HTERT RPE-1 (cell line): ENCODE results near the gene CPN2.

ENCODE experiments used
- in situ Hi-C: fragments of 300-500 bp; cut with MboI; formaldehyde crosslinking; loops from 4 replicates; pipeline ENCODE4 v1.14.3; 2020; ENCODE audit warnings: low sequenced_read_pairs

The CPN2 gene, protein sequence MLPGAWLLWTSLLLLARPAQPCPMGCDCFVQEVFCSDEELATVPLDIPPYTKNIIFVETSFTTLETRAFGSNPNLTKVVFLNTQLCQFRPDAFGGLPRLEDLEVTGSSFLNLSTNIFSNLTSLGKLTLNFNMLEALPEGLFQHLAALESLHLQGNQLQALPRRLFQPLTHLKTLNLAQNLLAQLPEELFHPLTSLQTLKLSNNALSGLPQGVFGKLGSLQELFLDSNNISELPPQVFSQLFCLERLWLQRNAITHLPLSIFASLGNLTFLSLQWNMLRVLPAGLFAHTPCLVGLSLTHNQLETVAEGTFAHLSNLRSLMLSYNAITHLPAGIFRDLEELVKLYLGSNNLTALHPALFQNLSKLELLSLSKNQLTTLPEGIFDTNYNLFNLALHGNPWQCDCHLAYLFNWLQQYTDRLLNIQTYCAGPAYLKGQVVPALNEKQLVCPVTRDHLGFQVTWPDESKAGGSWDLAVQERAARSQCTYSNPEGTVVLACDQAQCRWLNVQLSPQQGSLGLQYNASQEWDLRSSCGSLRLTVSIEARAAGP

DNA sequence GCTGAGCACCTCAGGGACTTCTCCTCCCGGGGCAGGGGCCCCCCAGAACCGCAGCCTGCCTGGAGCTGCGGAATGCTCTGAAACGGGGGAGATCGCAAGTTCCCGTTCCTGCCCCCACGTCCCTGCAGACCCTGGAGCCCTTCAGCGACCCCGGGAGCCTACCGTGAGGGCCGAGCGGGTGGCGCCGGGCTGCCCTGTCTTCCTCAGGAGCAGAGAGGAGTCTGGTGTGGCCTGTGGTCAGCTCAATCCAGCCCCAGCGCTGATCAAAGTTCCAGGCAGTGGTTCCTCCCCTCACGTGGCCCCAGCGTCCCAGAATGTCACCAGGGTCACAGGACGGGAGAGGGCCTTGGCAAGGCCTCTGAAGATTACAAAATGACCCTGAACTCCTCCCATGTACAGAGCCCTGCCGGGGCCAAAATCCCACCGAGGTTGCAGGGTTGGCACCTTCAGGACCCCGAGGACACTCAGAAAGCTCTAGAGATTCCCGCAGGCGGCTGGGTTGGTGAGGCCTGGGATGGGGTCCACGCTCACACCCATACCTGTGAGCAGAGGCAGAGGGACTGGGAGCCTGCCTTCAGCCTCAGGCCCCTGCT lies at the start of gene CPN2:
Gene CPN2 (minus strand): TSS at position 249 of the 593 bp plus-strand sequence. CDS start 8,626 bp downstream, outside the sequence.
- in situ Hi-C loops: no loop called here

DNA sequence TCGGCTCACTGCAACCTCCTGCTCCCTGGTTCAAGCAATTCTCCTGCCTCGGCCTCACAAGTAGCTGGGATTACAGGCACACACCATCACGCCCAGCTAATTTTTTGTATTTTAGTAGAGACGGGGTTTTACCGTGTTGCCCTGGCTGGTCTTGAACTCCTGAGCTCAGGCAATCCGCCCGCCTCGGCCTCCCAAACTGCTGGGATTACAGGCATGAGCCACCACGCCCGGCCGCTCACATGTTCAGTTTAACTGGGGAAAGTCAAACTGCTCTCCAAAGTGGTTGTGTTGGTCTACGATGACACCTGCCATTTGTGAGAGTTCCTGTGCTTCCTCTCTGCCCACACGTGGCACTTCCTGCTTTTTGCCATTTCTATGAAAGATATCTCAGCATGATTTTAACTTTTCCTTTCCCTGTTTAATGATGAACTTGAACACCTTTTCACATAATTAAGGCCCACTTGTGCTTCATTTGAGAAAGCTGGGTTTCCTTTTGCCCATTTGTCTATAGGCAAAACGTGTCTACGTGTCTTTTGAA lies 48.8 kb upstream of the CPN2 start:
- in situ Hi-C loops: no loop called here

DNA sequence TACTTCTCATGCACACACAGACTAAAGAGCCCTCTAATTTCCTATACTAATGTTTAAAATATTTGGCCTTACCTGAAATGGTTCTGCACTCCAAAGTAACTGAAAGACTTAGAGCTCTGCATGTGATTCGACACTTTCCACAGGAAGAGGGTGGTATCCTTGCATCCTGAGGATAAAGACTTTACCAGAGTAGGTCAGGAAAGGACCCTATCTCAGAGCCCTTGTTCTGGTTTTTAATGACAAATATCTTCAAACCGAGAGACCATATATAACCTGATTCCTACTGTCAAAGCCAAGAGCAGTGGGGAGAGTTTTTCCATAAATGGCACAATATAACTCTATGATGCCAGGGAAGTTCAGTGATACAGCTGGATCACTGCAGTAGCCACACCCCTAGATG lies 48.0 kb upstream of the CPN2 start, which contains the start of gene GP5:
Gene GP5 (minus strand): TSS at position 101 of the 400 bp plus-strand sequence. CDS start 984 bp downstream, outside the sequence.
- in situ Hi-C loops: no loop called here

DNA sequence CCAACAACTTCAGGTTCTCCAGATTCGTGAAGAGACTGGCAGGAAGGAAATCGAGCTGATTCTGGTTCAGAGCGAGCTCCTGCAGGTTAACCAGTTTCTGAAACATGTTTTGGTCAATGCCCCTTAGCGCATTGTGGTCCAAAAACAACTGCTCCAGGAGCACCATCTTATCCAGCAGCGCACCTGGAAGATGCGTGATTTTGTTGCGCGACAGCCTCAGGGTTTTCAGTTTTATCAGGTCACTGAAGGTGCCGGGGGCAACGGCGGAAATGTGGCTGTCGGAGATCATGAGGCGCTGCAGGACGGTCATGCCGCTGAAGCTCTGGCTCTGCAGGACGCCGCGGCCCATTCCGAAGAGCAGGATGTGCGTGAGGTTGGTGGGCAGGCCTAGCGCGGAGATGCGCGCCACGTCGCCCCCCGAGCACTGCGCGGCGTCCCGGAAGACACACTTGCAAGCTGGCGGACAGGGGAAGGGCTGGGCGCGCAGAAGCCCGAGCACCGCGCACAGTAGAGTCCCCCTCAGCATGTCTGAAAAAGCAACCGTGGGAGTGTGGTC lies 46.7 kb upstream of the CPN2 start:
- in situ Hi-C loops: no loop called here

DNA sequence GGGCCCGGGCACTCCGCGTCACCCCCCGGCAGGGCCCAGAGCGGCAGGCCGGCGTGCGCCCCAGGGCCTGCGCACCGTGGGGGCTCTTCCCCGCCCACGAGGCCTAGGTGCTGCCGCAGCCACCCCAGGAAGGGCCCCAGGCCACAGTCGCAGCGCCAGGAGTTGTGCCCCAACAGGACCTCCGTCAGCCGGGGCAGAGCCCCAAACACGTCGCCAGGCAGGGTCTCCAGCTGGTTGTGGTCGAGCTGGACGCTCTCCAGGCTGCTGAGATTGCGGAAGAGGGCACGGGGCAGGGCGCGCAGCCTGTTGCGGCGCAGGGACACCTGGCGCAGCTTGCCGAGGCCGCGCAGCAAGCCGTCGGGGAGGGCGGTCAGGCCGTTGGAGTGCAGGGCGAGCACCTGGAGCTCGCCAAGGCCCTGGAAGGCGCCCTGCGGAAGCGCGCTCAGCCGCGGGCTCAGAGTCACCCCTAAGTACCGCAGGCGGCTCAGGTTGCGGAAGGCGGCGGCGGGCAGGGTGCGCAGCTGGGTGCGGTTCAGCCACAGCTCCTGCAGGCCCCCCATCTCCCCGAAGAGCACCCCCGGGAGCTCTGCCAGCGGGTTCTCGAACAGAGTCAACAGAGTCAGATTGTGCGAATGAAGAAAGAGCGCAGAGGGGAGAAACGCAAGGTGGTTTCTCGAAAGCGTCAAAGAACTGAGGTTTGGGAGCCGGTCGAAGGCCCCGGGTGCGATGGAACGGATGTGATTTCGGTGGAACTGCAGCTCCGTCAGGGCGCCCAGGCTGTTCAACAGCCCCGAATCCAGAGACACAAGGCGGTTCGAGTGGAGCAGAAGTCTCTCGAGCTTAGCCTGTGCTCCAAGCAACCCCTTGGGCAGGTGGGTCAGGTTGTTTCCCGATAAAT lies 46.0 kb upstream of the CPN2 start:
- in situ Hi-C loops: no loop called here

DNA sequence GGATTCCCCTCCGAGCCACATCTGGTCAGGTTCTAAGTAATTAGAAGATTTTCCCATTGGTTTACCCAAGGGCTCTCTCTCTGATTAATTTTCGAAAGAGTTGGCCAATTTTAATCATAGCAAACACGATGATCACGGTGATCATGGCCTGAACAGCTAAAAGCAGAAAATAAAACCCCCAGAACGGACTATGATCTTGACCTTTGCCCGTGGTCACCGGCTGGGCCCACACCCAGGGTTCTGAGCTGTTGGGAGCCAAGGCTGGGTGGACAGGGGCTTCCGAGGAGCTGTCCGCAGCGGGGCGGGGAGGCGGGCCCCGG lies 45.4 kb upstream of the CPN2 start:
- in situ Hi-C loops: no loop called here

DNA sequence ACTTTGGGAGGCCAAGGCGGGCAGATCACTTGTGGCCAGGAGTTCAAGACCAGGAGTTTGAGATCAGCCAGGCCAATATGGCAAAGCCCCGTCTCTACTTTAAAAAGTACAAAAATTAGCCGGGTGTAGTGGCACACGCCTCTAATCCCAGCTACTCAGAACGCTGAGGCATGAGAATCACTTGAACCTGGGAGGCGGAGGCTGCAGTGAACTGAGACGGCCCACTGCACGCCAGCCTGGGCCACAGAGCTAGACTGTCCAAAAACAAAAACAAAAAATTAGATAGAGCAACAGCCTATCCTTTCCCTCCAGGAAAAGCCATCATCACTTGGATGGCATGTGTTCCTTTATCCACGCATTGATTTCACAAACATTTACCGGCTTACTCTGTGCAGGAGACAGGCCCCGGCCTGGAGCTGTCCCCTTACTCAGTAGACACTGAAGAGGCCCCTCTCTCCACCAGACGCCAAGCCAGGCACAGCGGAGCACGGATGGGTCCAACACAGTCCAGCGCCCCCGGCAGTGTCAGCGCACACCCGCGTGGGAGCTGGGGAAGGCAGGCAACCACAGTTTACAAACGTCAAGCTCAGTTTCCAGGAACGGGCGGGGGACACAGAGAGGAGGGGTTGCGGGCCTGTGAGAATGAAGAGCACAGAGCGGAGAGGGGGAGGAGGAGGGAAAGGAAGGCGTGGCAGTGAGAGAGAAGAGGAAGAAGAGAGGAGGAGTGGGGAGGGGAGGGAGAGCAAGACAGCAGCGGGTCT lies 44.8 kb upstream of the CPN2 start:
- in situ Hi-C loops: no loop called here

DNA sequence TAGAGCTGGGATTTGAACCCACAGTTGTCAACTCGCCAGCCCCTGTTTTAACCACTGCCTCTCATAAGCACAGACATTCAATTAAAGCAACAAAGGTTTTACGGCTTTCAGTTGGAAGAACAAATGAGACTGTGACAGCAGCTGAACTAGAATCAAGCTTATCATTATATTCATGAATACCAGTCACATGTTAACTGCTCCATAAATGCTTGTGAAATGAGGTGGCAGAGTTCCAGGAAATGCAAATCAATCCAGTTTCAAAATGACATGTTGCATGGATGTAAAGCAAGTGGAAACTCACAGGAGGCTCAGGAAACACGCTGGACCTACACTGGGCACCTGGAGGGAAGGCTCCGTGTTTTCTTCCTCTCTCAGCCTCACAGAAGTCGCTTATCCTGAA lies 44.1 kb upstream of the CPN2 start:
- in situ Hi-C loops: no loop called here

DNA sequence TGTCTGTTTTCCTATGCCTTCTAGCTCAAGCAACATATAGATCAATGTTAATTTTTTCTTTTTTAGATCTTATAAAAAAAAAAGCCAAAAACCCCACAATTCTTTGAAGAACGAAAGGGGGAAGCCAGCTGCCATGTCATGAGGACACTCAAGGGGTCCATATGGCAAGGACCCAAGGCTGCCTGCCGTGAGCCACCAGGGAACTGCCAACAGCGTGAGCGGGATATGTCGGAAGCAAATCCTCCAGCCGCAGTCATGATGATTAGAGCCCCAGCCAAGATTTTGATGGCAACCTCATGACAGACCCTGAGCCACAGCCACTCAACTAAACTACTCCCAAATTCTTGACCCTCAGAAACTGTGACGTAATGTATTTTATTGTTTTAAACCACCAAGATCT lies 41.4 kb upstream of the CPN2 start:
- in situ Hi-C loops: no loop called here

DNA sequence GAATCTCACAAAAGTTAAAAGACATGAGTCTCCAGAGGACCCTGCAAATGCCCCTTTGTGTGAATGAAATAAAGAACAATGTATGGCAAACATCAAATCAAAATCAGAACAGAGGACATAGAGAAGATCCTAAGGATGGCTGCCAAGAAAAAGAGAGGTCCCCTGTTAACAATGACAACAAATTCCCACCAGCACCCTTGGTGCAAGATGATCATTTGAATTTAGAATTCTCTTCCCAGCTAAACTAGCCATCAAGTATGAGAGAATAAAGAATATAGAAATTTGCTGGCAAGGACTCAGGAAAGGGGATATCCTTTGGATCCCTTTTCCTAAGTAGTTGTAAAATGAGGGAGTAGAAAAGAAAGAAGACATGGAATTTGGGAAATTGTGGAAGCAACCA lies 39.7 kb upstream of the CPN2 start:
- in situ Hi-C loops: no loop called here

DNA sequence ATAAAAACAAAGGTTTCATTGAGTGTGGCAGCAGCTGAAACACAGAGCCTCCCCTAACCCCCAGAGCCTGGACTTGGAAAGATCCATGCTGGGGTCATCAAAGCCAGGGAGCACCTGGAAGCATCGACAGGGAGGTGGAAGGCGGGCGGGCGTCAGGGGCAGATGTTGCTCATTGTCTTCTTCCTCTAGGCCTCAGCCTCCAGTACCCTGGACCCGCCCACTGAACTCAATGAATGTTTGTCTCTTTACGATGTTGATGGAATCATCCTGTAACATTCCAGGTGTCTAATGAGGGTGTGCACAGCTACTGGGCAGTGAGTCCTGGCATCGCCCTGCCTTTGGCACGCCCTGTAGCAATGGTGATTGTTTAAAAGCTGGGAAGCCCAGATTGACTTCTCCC lies 38.1 kb upstream of the CPN2 start:
- in situ Hi-C loops: no loop called here

DNA sequence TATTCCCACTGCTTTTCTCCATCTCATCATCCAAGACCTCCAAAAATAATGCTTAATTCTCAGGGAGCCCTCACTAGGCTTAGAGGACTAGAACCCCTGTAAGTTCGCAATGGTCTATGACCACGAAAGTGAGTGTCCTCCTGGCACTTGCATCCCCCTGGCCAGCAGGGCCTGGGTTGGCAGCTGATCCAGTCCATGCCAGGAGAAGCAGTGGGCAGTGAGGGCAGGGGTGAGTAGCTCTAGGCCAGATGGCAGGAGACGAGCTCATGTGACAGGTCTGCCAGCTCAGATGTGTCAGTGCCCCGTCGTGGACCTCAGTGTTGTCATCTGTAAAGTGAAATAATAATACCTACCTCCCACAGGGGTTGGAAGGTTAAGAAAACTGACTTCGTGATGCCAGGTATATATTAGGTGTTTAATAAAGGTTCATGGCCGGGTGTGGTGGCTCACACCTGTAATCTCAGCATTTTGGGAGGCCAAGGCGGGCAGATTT lies 36.8 kb upstream of the CPN2 start:
- in situ Hi-C loops: no loop called here

DNA sequence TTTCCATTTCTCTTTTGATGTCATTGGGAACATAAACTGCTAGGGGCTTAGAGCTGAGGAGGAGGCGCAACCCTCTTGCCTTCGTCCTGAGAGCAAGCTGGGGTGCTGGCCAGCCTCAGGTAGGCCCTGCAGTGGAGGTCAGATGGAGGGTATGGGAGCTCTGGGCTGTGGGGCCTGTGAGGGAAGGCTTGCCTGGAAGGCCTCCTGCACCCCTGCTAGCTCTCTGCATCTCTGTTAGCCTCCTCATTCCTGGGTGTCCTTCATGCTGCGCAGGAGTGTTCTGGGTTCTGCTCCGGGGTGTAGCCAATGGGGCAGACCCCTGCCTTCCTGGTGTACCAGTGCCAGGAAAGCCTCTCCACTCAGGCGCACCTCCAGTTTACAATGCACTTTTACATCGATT lies 36.1 kb upstream of the CPN2 start:
- in situ Hi-C loops: no loop called here

DNA sequence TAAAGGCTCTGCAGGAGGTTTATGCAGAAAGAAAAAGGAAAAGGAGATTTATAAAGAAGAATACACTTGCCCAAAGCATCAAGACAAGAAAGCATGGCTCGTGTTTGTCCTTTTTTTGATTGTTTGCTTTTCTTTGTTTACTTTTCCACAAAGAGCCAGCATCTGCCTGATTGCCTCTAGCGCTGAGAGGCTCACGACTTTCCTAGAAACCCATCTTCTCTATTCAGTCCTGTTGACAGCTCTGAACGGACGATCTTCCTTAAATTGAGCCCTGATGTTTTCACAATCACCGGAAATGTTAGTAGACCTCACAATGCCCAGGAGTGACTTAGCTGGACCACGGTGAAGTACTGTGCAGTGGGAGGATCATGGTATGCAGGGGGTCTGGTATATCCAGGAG lies 35.5 kb upstream of the CPN2 start:
- in situ Hi-C loops: no loop called here

DNA sequence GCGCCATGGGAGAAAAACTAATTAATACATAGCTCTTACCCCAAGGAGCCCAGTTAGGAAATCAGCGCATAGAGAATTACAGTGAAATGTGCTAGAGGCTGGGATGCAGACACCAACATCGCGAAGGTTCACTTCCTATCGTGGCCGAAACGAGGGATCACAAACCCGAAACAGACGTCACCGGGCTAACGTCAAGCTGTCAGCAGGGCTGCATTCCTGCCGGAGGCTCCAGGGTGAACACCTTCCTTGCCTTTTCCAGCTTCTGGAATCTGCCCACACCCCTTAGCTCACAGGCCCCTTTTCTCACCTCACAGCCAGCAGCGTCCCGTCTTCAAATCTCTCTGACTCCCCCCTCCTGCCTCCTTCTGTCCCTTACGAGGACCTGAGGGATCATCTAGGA lies 34.9 kb upstream of the CPN2 start:
- in situ Hi-C loops: no loop called here

DNA sequence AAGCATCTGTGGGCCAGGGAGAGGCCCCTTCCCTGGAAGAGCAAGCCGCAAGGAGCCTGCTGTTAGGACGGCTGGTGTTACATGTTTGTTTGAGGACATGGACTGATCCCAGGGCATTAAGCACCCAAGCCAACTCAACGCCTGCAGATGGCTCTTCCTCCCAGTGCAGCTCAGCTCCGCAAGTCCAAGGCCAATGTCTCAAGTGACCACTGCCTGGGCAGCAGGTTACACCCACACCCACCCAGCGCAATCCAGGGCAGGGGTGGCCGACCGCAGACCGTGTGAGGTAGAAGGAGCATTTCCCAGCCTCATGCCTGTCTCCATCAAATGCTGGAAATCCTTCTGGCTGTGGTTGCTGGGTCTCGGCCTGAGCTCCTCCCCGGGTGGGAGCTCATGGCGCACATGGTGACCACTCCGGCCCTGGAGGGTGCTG lies 33.5 kb upstream of the CPN2 start:
- in situ Hi-C loops: no loop called here

DNA sequence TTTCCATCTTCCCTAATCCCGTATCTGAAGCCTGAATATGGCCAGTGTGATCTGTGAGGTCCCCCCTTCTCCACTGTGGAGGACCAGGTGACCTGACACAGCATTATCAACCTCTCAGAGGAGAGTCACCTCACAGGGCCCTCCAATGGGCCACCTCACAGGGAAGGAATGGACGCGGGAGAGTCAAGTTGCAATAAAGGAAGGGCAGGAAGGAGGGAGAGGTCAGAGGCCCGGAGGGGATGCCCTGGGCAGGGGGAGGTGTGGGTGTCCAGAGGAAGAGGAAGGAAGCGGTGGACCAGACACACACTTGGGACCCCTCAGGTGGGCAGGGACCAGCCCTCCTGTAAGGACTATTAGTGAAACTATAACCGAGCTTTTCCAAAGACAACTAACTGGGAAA lies 33.0 kb upstream of the CPN2 start:
- in situ Hi-C loops: no loop called here

DNA sequence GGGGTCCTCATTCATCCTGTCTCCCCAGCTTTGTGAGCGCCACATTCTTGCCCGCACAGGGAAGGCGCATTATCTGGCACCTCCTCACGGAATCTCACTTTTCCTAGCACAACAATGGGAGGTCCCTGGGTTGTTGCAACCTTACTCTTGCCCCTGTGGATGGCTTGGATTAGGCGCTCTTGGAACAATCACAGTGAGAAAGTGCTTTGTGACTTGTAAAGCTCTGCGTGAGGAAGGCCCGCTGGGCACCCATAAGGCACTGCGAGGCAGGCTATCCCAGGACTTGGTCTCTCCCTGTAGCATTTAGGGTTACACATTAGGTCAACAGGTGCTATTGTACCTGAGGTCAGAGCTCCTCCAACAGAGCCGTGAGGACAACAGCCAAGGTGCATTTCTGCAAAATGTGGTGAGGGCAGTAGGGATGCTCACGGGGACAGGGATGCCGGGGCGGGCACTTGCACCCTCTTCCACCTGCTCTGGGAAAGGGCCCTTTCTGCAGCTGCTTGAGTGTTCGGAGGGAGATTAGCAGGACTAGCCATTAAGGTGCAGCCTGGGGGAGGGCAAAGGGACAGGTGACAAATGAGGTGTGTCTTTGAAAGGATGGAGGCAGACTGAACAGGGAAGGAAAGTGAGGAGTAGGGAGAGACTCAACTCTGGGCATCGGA lies 32.3 kb upstream of the CPN2 start:
- in situ Hi-C loops: no loop called here

DNA sequence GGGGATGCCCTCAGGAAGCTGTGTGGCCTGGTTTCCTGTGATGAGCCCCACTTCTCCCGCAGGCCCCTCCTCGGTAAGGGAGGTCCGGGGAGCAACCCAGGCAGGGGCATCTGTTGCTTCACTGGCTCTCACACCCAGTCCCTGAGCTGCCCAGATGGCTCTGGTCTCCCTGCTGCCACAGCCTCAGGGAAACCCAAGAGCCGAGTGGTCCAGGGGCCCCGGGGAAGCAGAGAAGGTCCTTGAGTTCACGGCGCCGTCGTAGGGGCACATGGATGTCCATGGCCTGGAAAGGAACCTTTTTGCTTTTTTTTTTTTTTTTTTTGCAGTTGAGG lies 31.7 kb upstream of the CPN2 start:
- in situ Hi-C loops: no loop called here
